Ishikawa (cell line): ENCODE data around the gene HOXB2.

Source experiments
- CEBPB ChIP-seq: IDR thresholded peaks from 2 replicates; pipeline ENCODE4 v1.6.1; 2012
- CREB1 ChIP-seq: IDR thresholded peaks from 2 replicates; pipeline ENCODE4 v1.6.1; 2012; ENCODE audit warnings: low read depth
- EGR1 ChIP-seq: IDR thresholded peaks from 2 replicates; pipeline ENCODE4 v1.6.1; 2012
- EP300 ChIP-seq: IDR thresholded peaks from 2 replicates; pipeline ENCODE4 v1.6.1; 2012; ENCODE audit warnings: borderline replicate concordance
- FOXM1 ChIP-seq: IDR thresholded peaks from 2 replicates; pipeline ENCODE4 v1.6.1; 2012; ENCODE audit warnings: low read depth, borderline replicate concordance
- NFIC ChIP-seq: IDR thresholded peaks from 2 replicates; pipeline ENCODE4 v1.6.1; 2012
- RAD21 ChIP-seq: IDR thresholded peaks from 2 replicates; pipeline ENCODE4 v1.6.1; 2012; ENCODE audit warnings: low read depth
- TAF1 ChIP-seq: IDR thresholded peaks from 2 replicates; pipeline ENCODE4 v1.6.1; 2012; ENCODE audit warnings: low read depth, mild to moderate bottlenecking
- TCF12 ChIP-seq: IDR thresholded peaks from 2 replicates; pipeline ENCODE4 v1.6.1; 2012; ENCODE audit warnings: low read depth
- TEAD4 ChIP-seq: IDR thresholded peaks from 2 replicates; pipeline ENCODE4 v1.6.1; 2012
- YY1 ChIP-seq: IDR thresholded peaks from 2 replicates; pipeline ENCODE4 v1.6.1; 2012; ENCODE audit warnings: low read depth
- ZBTB7A ChIP-seq: IDR thresholded peaks from 2 replicates; pipeline ENCODE4 v1.6.1; 2012; ENCODE audit warnings: low read depth
- TF ChIP-seq, protein P1 (sequence below): IDR thresholded peaks from 2 replicates; pipeline ENCODE4 v1.6.1; 2012; ENCODE audit warnings: low read depth, mild to moderate bottlenecking
- TF ChIP-seq, protein P2 (sequence below): IDR thresholded peaks from 2 replicates; pipeline ENCODE4 v1.6.1; 2012
- TF ChIP-seq, protein P3 (sequence below): IDR thresholded peaks from 2 replicates; pipeline ENCODE4 v1.6.1; 2012

HOXB2 gene

DNA sequence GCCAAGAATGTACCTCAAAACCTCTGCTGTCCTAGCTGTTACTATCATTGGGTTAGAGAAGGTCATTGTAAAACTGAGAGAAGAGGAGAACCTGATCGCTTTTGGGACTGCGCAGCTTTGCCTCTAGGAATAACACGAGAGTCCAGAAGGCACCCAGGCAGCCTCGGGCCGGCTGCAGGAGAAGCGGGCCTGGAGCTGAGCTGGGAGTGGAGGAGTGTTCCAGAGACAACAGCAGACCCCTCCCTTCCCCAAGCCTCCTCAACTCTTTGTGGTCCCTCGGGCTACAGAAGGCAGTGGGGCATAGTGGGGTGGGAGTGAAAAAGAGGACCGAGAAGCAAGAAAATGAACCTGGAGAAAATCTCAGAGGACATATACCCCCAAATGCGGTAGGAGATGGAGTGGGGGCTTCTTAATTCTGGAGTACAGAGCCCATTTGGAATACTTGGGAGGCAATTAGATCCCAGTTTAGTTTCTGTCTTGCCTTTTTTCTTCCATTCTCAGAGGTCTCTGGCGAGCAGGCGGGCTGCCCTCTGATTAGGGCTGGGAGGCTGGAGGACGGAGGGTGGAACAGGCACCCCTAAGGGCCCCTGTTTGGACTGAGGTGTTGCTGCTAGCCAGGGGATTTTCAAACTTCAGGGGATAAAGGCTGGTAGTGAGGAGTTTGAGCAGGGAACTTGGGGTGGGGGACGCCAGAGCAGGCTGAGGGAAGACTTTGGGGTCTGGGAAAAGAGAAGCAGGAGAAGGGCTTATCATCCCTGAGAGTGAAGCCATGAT is 13.3 kb upstream of the HOXB2 start:
- TF ChIP-seq, protein P1, sequence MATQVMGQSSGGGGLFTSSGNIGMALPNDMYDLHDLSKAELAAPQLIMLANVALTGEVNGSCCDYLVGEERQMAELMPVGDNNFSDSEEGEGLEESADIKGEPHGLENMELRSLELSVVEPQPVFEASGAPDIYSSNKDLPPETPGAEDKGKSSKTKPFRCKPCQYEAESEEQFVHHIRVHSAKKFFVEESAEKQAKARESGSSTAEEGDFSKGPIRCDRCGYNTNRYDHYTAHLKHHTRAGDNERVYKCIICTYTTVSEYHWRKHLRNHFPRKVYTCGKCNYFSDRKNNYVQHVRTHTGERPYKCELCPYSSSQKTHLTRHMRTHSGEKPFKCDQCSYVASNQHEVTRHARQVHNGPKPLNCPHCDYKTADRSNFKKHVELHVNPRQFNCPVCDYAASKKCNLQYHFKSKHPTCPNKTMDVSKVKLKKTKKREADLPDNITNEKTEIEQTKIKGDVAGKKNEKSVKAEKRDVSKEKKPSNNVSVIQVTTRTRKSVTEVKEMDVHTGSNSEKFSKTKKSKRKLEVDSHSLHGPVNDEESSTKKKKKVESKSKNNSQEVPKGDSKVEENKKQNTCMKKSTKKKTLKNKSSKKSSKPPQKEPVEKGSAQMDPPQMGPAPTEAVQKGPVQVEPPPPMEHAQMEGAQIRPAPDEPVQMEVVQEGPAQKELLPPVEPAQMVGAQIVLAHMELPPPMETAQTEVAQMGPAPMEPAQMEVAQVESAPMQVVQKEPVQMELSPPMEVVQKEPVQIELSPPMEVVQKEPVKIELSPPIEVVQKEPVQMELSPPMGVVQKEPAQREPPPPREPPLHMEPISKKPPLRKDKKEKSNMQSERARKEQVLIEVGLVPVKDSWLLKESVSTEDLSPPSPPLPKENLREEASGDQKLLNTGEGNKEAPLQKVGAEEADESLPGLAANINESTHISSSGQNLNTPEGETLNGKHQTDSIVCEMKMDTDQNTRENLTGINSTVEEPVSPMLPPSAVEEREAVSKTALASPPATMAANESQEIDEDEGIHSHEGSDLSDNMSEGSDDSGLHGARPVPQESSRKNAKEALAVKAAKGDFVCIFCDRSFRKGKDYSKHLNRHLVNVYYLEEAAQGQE, result no peak
- TF ChIP-seq NFIC, result no peak
- no peak for TF ChIP-seq TCF12
- TF ChIP-seq TAF1, result no peak
- no peak for TF ChIP-seq TEAD4
- TF ChIP-seq CEBPB, result no peak
- TF ChIP-seq FOXM1, result no peak
- no peak for TF ChIP-seq EP300
- TF ChIP-seq, protein P2, sequence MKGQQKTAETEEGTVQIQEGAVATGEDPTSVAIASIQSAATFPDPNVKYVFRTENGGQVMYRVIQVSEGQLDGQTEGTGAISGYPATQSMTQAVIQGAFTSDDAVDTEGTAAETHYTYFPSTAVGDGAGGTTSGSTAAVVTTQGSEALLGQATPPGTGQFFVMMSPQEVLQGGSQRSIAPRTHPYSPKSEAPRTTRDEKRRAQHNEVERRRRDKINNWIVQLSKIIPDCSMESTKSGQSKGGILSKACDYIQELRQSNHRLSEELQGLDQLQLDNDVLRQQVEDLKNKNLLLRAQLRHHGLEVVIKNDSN, result no peak
- TF ChIP-seq RAD21, result no peak
- TF ChIP-seq EGR1, result no peak
- TF ChIP-seq, protein P3, sequence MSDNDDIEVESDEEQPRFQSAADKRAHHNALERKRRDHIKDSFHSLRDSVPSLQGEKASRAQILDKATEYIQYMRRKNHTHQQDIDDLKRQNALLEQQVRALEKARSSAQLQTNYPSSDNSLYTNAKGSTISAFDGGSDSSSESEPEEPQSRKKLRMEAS, result no peak
- no peak for TF ChIP-seq CREB1
- TF ChIP-seq ZBTB7A, result no peak

DNA sequence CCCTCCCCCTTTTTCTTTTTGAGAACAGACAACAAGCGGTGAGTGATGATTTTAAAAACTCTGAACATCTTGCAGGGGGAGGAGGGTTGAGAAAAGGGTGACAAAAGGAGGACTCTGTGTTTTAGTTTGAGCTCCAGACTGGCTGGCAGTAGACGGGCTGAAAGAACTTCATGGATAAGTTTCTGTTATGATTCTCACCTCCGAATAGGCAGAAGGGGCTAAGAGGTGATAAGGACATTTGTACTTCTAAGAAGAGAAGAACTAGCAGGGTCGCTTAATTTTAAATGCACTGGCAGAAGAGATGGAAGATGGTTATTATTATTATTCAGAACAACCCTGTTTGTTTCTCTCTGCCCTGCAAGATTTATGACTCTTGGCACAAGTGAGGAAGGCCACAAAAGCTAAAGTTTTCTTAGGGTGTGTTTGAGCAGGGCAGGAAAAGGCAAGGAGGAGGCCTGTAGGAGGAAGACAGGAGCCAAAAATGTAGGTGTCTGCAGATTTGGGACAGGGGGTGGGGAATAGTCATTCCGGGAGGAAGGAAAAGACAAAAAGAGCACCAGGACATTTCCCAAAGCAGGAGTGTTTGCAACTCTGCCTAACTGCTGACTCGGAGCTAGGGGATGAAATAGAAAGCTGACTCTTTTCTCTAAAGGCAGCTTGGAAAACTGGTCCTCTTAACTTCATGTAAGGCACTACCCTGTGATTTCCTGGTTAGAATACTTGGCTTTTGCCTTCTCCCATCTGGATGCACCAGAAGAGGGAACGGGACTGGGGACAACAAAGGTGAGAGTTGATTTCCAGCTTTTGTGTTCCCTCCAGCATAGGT is 11.9 kb upstream of the HOXB2 start:
- TF ChIP-seq EGR1 (no peak), NFIC (no peak), EP300 (no peak), RAD21 (no peak), ZBTB7A (no peak), CEBPB (no peak)
- TF ChIP-seq, protein P3, result no peak
- TF ChIP-seq, protein P1, result no peak

DNA sequence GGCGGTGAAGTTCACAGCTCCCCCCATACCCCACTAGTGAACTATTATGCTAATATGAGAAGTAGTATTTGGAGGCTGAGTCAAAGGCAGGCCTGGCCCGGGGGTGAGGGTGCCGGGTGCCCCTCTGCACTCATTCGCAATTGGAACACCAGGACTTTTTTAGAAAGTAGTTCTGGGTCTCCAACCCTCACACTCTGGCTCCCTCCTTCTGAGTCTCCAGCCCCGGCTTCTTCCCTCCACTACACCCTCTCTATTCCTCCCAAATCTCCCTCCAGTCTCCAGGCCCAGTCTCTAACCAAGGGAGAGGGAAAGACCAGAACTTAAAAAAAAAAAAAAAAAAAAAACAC is 11.3 kb upstream of the HOXB2 start:
- TF ChIP-seq CREB1 (no peak), TEAD4 (no peak), ZBTB7A (no peak), EP300 (no peak), CEBPB (no peak), RAD21 (no peak), NFIC (no peak), TAF1 (no peak), YY1 (no peak), EGR1 (no peak), TCF12 (no peak)
- TF ChIP-seq, protein P2, result no peak
- TF ChIP-seq, protein P3, result no peak
- TF ChIP-seq, protein P1, result no peak
